Small intestine (tissue), 7 donors: ENCODE data around the gene STAU1. TPM values are rescaled to one million over a fixed set of nuclear protein-coding genes. Genes with fewer than 3 reads are reported as not detected.
"Not testable (repeated sequence)": the region's sequence is repeated elsewhere in the genome, so short reads cannot be mapped to it uniquely, and the experiment has no call there.

ENCODE experiments used
- DNase-seq, 2 donors: peaks; one replicate each; pipeline versions ENCODE4 v3.0.0 to v3.0.0-alpha.2; 2013
- FAIRE-seq: peaks from 2 replicates; lab custom pipeline; 2012; peaks lifted over from hg19 to GRCh38; lab: Jason Lieb, UNC
- H3K27ac ChIP-seq, 3 donors: one replicate each; pipeline ENCODE4 v1.5.1; 2013; ENCODE audit warnings: low read length in 2 of 3, mild to moderate bottlenecking in 2 of 3, control low read depth in 1 of 3, inconsistent platforms in 1 of 3, low read depth in 1 of 3, moderate library complexity in 1 of 3
- H3K27me3 ChIP-seq, 3 donors: one replicate each; pipeline ENCODE4 v1.6.1; 2013; ENCODE audit warnings: low read length in 3 of 3, inconsistent platforms in 1 of 3; ENCODE audit not compliant: control insufficient read depth in 3 of 3, insufficient read depth in 3 of 3
- H3K36me3 ChIP-seq, 3 donors: one replicate each; pipeline ENCODE4 v1.6.1; 2013; ENCODE audit warnings: low read length in 3 of 3, inconsistent platforms in 1 of 3, low read depth in 1 of 3, mild to moderate bottlenecking in 1 of 3, moderate library complexity in 1 of 3; ENCODE audit not compliant: control insufficient read depth in 3 of 3, insufficient read depth in 2 of 3
- H3K4me1 ChIP-seq, 3 donors: one replicate each; pipeline ENCODE4 v1.6.1; 2013; ENCODE audit warnings: low read length in 2 of 3, inconsistent platforms in 1 of 3, low read depth in 1 of 3, mild to moderate bottlenecking in 1 of 3, moderate library complexity in 1 of 3; ENCODE audit not compliant: control insufficient read depth in 3 of 3, insufficient read depth in 2 of 3
- H3K4me3 ChIP-seq, 3 donors: one replicate each; pipeline ENCODE4 v1.5.1; 2013; ENCODE audit warnings: low read length in 3 of 3, control low read depth in 1 of 3, inconsistent platforms in 1 of 3, low read depth in 1 of 3, mild to moderate bottlenecking in 1 of 3, moderate library complexity in 1 of 3
- H3K9me3 ChIP-seq, 2 donors: one replicate each; pipeline ENCODE4 v1.6.1; 2013; ENCODE audit warnings: low read depth in 1 of 2, low read length in 1 of 2; ENCODE audit not compliant: control insufficient read depth in 2 of 2, insufficient read depth in 1 of 2
- WGBS, 3 donors: extraction: QIAGEN DNeasy Blood & Tissue Kit; methylation state at CpG; one replicate each; pipeline ENCODE4 v1.1.7; 2013; 5-methylcytosine and 5-hydroxymethylcytosine counted together
- polyA plus RNA-seq, 4 donors: library from polyadenylated mRNA; stranded (reverse) in 3 of 4; unstranded in 1 of 4; fragments of 200-250 nt in 3 of 4; fragments of 120-200 nt in 1 of 4; gene quantifications; one replicate each; pipeline versions ENCODE4 v1.2.1 to v1.2.3, GENCODE V29; 2013
- donor health status: healthy with polysubstance abuse.
- donor health status: control.
- donor health status: control.
- donor health status: Bipolar disorder and iron deficiency.
- donor health status: healthy.

The STAU1 gene
- polyA plus RNA-seq, 4 donors = 47.1 to 116 (median 65.4) TPM

- H3K36me3 ChIP-seq = peaks cover 2 to 46% (median 3%) of the 10 kb centered on the region in 3 donors
- H3K27me3 ChIP-seq = no peaks in the 10 kb centered on the region
- 91 to 96% (median 92%) methylated on average over 4 of the region's 4 CpGs for WGBS, 3 donors
- H3K27ac ChIP-seq = no peak overlapping the region
- no peaks in the 10 kb centered on the region for H3K9me3 ChIP-seq
- H3K4me1 ChIP-seq = no peaks in the 10 kb centered on the region
- FAIRE-seq (no peak), DNase-seq (no peak)
- no peak overlapping the region for H3K4me3 ChIP-seq
These were observed 85.1 kb downstream of the STAU1 start for GRCh38 chr20:49103019-49103418.

- Histone ChIP-seq H3K36me3 (peaks cover 5 to 52% (median 10%) of the 10 kb centered on the region in 3 donors), H3K27ac (peak overlapping the region in 2 of 3 donors; percentile 15 to 56), H3K27me3 (no peaks in the 10 kb centered on the region), H3K4me1 (no peaks in the 10 kb centered on the region), H3K9me3 (no peaks in the 10 kb centered on the region), H3K4me3 (no peak overlapping the region)
- FAIRE-seq (no peak), DNase-seq (peak; percentile 17 to 45)
- 44 to 65% (median 56%) methylated on average over 4 of the region's 4 CpGs for WGBS, 3 donors
These were observed 87.2 kb downstream of the STAU1 start for GRCh38 chr20:49100972-49101371.

- H3K36me3 ChIP-seq = peaks cover 6 to 55% (median 13%) of the 10 kb centered on the region in 3 donors
- not testable (repeated sequence) for H3K27ac ChIP-seq, H3K4me1 ChIP-seq, FAIRE-seq, H3K9me3 ChIP-seq, H3K4me3 ChIP-seq, H3K27me3 ChIP-seq, DNase-seq
- 88 to 97% (median 95%) methylated on average over 5 of the region's 5 CpGs for WGBS, 3 donors
These were observed 87.8 kb downstream of the STAU1 start for GRCh38 chr20:49100292-49100691.

DNA sequence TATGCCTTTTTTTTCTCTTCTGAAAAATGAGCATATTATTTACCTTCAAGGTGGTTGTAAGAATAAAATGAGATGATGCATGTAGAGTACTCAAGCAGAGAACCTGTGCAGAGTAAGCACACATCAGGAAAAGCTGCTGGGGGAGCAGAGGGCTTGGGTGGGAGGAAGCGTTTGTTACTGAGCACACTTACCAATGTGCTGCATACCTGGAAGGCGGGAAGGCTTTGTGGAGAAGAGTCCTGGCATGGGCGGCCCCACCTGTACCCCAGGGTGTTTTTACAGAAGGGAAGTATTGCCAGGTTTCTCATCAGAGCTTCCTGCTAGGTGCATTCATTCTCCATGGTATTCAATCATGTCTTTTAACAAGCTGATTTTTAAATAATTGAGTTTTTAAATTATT lies 89.1 kb downstream of the STAU1 start:
- DNase-seq = no peak
- Histone ChIP-seq H3K9me3 (no peaks in the 10 kb centered on the region), H3K4me1 (no peaks in the 10 kb centered on the region), H3K36me3 (peaks cover 14 to 45% (median 16%) of the 10 kb centered on the region in 3 donors), H3K27ac (no peak overlapping the region), H3K4me3 (no peak overlapping the region), H3K27me3 (no peaks in the 10 kb centered on the region)
- 95 to 97% (median 96%) methylated on average over 3 of the region's 3 CpGs for WGBS, 3 donors
- no peak for FAIRE-seq

DNA sequence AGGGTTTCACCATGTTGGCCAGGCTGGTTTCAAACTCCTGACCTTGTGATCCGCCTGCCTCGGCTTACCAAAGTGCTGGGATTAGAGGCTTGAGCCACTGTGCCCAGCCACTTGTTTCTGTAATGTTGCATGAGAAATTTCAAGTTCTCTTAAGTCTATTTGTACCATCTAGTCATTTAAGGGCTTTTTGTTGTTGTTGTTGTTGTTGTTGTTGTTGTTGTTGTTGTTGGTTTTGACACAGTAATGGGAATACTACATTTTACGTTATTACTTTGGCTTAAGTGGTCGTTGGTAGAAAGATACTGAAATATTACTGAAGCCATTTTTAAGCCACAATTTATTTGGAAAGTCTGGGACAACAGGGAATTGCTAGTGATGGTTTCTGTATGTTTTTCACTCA lies 90.0 kb downstream of the STAU1 start:
- H3K27me3 ChIP-seq = no peaks in the 10 kb centered on the region
- DNase-seq = no peak
- 88 to 95% (median 93%) methylated on average over 4 of the region's 4 CpGs for WGBS, 3 donors

GRCh38 chr20:49097159-49097558 lies 91.0 kb downstream of the STAU1 start:
- no peaks in the 10 kb centered on the region for H3K4me1 ChIP-seq
- FAIRE-seq = no peak
- no peak for DNase-seq
- no peak overlapping the region for H3K4me3 ChIP-seq
- no peak overlapping the region for H3K27ac ChIP-seq
- no peaks in the 10 kb centered on the region for H3K9me3 ChIP-seq
- peaks cover 12 to 38% (median 15%) of the 10 kb centered on the region in 3 donors for H3K36me3 ChIP-seq
- no peaks in the 10 kb centered on the region for H3K27me3 ChIP-seq
- 95 to 96% (median 95%) methylated on average over 7 of the region's 7 CpGs for WGBS, 3 donors

More for the DNA sequence above, 90.0 kb downstream of the STAU1 start:
- H3K4me1 ChIP-seq = no peaks in the 10 kb centered on the region
- no peaks in the 10 kb centered on the region for H3K9me3 ChIP-seq
- H3K27ac ChIP-seq = no peak overlapping the region
- FAIRE-seq = no peak
- H3K36me3 ChIP-seq = peaks cover 15 to 44% (median 16%) of the 10 kb centered on the region in 3 donors
- H3K4me3 ChIP-seq = no peak overlapping the region

DNA sequence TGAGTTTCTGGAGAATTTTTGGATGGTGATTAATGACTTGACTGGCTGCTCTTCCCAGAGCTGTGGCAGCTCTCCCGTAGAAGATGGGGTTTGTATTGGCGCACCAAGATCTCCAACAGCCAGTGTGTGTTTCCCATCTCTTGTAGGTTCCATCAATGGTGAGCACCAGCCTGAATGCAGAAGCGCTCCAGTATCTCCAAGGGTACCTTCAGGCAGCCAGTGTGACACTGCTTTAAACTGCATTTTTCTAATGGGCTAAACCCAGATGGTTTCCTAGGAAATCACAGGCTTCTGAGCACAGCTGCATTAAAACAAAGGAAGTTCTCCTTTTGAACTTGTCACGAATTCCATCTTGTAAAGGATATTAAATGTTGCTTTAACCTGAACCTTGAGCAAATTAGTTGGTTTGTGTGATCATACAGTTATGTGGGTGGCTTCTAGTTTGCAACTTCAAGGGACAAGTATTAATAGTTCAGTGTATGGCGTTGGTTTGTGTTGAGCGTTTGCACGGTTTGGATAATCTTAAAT lies 91.9 kb downstream of the STAU1 start:
- DNase-seq = no peak
- Histone ChIP-seq H3K4me3 (no peak overlapping the region), H3K9me3 (no peaks in the 10 kb centered on the region), H3K27ac (no peak overlapping the region), H3K36me3 (peaks cover 12 to 36% (median 15%) of the 10 kb centered on the region in 3 donors), H3K4me1 (no peaks in the 10 kb centered on the region), H3K27me3 (no peaks in the 10 kb centered on the region)
- WGBS, 3 donors = 92 to 94% (median 94%) methylated on average over 7 of the region's 7 CpGs
- no peak for FAIRE-seq

DNA sequence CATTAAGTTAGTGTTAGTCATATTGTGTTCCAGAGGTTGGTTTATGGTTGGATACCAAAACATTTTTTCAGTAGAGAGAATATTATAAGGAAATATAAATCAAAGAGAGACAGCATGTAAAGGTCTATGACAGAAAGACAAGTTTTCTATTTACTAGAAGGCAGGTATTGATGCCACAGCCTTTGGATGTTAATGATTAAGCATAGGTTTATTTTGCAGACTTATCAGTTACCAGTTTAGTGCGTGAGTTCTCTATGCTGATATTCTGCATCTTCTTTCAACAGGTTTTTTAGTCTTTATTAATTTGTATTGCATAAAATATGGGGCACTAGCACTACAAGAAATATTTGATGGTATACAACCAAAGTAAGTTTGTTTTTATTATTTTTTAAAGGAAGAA lies 96.4 kb downstream of the STAU1 start:
- Histone ChIP-seq H3K27ac (no peak overlapping the region), H3K4me3 (no peak overlapping the region), H3K36me3 (peaks cover 11 to 39% (median 24%) of the 10 kb centered on the region in 3 donors), H3K4me1 (no peaks in the 10 kb centered on the region), H3K27me3 (no peaks in the 10 kb centered on the region), H3K9me3 (no peaks in the 10 kb centered on the region)
- FAIRE-seq (no peak), DNase-seq (no peak)
- 46 to 79% (median 50%) methylated on average over 1 of the region's 1 CpG for WGBS, 3 donors

- H3K36me3 ChIP-seq = peaks cover 13 to 43% (median 22%) of the 10 kb centered on the region in 3 donors
- WGBS, 3 donors = 97 to 98% (median 98%) methylated on average over 8 of the region's 8 CpGs
- no peaks in the 10 kb centered on the region for H3K9me3 ChIP-seq
- no peak overlapping the region for H3K27ac ChIP-seq
- no peak overlapping the region for H3K4me3 ChIP-seq
- no peaks in the 10 kb centered on the region for H3K27me3 ChIP-seq
- no peak for FAIRE-seq
- no peaks in the 10 kb centered on the region for H3K4me1 ChIP-seq
- no peak for DNase-seq
These were observed 97.0 kb downstream of the STAU1 start for GRCh38 chr20:49091104-49091503.
